ENCODE measurements around the gene MIB2. TPM values are rescaled to one million over a fixed set of nuclear protein-coding genes. Genes with fewer than 3 reads are reported as not detected.

Gene MIB2
- total RNA-seq, 1 experiment from 2014 or later = 74.5 TPM

- ChIA-PET CTCF (interaction anchor here (0.6 kb wide), 1 partner anchor 33 kb away, joined by 3 read pairs; no protein-coding TSS in a partner anchor), POLR2A (no interaction called here)
- H3K4me3 ChIP-seq (ENCODE audit: low read depth in 2 of 2, low read length in 2 of 2) = no peak overlapping the region
- DNase-seq (ENCODE audit: low read depth, low spot score) = no peak
- H3K4me1 ChIP-seq (ENCODE audit: control insufficient read depth, insufficient read depth, low read length) = peaks cover 18% of the 10 kb centered on the region
- intact Hi-C loops (cut with micrococcal nuclease; ENCODE audit: unreplicated experiment) = no loop called here
- H3K27ac ChIP-seq (ENCODE audit: low read length) = no peak overlapping the region
- no peaks in the 10 kb centered on the region for H3K27me3 ChIP-seq (ENCODE audit: control insufficient read depth, insufficient read depth, low read length)
- in situ Hi-C loops (cut with HindIII; ENCODE audit: low pct_unique_long_range_greater_than_20kb, low sequenced_read_pairs) = no loop called here
- H3K9me3 ChIP-seq (ENCODE audit: control insufficient read depth, insufficient read depth, low read depth, low read length) = no peaks in the 10 kb centered on the region
- TF ChIP-seq SIN3A (IDR thresholded peaks at IDR 0.05; ENCODE audit: borderline replicate concordance, insufficient read depth, low read depth, low read length) (no peak), POLR2AphosphoS5 (IDR thresholded peaks at IDR 0.05; ENCODE audit: low read depth, low read length) (no peak), TCF7L2 (IDR thresholded peaks at IDR 0.05; ENCODE audit: low read depth, low read length) (no peak), CTCF (IDR thresholded peaks at IDR 0.05) (no peak)
- TF ChIP-seq, protein P1, sequence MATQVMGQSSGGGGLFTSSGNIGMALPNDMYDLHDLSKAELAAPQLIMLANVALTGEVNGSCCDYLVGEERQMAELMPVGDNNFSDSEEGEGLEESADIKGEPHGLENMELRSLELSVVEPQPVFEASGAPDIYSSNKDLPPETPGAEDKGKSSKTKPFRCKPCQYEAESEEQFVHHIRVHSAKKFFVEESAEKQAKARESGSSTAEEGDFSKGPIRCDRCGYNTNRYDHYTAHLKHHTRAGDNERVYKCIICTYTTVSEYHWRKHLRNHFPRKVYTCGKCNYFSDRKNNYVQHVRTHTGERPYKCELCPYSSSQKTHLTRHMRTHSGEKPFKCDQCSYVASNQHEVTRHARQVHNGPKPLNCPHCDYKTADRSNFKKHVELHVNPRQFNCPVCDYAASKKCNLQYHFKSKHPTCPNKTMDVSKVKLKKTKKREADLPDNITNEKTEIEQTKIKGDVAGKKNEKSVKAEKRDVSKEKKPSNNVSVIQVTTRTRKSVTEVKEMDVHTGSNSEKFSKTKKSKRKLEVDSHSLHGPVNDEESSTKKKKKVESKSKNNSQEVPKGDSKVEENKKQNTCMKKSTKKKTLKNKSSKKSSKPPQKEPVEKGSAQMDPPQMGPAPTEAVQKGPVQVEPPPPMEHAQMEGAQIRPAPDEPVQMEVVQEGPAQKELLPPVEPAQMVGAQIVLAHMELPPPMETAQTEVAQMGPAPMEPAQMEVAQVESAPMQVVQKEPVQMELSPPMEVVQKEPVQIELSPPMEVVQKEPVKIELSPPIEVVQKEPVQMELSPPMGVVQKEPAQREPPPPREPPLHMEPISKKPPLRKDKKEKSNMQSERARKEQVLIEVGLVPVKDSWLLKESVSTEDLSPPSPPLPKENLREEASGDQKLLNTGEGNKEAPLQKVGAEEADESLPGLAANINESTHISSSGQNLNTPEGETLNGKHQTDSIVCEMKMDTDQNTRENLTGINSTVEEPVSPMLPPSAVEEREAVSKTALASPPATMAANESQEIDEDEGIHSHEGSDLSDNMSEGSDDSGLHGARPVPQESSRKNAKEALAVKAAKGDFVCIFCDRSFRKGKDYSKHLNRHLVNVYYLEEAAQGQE (IDR thresholded peaks at IDR 0.05; ENCODE audit: insufficient read depth in 1 of 2, low read depth in 2 of 2, low read length in 1 of 2) = no peak
- ATAC-seq = no peak
- BruUV-seq (replicated peaks) = no TSS peak
- H3K36me3 ChIP-seq (ENCODE audit: control insufficient read depth, insufficient read depth, low read length) = no peaks in the 10 kb centered on the region
Measured at GRCh38 chr1:1618396-1619068, 3.2 kb downstream of the MIB2 start.

GRCh38 chr1:1619917-1620361 is 4.6 kb downstream of the MIB2 start:
- Histone ChIP-seq H3K4me1 (ENCODE audit: control insufficient read depth, insufficient read depth, low read length) (peaks cover 10% of the 10 kb centered on the region; the same call in 1 of the 2 replicates), H3K27me3 (ENCODE audit: control insufficient read depth, insufficient read depth, low read length) (no peaks in the 10 kb centered on the region), H3K36me3 (ENCODE audit: control insufficient read depth, insufficient read depth, low read length) (no peaks in the 10 kb centered on the region), H3K9me3 (ENCODE audit: control insufficient read depth, insufficient read depth, low read depth, low read length) (no peaks in the 10 kb centered on the region), H3K4me3 (ENCODE audit: low read depth in 2 of 2, low read length in 2 of 2) (no peak overlapping the region), H3K27ac (ENCODE audit: low read length) (no peak overlapping the region)
- no peak for ATAC-seq
- POLR2A ChIA-PET = no interaction called here
- BruUV-seq (replicated peaks) = no TSS peak
- in situ Hi-C loops (cut with HindIII; ENCODE audit: low pct_unique_long_range_greater_than_20kb, low sequenced_read_pairs) (no loop called here), intact Hi-C loops (cut with micrococcal nuclease; ENCODE audit: unreplicated experiment) (no loop called here)
- CTCF ChIA-PET = no interaction called here
- no peak for DNase-seq (ENCODE audit: low read depth, low spot score)
- TF ChIP-seq, protein P1 (IDR thresholded peaks at IDR 0.05; ENCODE audit: insufficient read depth in 1 of 2, low read depth in 2 of 2, low read length in 1 of 2) = no peak
- TF ChIP-seq SIN3A (IDR thresholded peaks at IDR 0.05; ENCODE audit: borderline replicate concordance, insufficient read depth, low read depth, low read length) (no peak), CTCF (IDR thresholded peaks at IDR 0.05) (peak; percentile 71; the same call in 1 of the 2 replicates), POLR2AphosphoS5 (IDR thresholded peaks at IDR 0.05; ENCODE audit: low read depth, low read length) (no peak), TCF7L2 (IDR thresholded peaks at IDR 0.05; ENCODE audit: low read depth, low read length) (no peak)
